IPS-18a (cell line): ENCODE results near the gene ZNF665.
"Not testable (repeated sequence)": the region's sequence is repeated elsewhere in the genome, so short reads cannot be mapped to it uniquely, and the experiment has no call there.

ENCODE experiments used
- H3K27ac ChIP-seq: one replicate; pipeline ENCODE4 v1.5.1; 2013; ENCODE audit warnings: low read length
- H3K27me3 ChIP-seq: one replicate; pipeline ENCODE4 v1.6.1; 2013; ENCODE audit warnings: mild to moderate bottlenecking, low read length; ENCODE audit not compliant: control insufficient read depth, insufficient read depth
- H3K36me3 ChIP-seq: one replicate; pipeline ENCODE4 v1.6.1; 2013; ENCODE audit warnings: low read depth, low read length; ENCODE audit not compliant: control insufficient read depth
- H3K4me1 ChIP-seq: one replicate; pipeline ENCODE4 v1.6.1; 2013; ENCODE audit warnings: low read depth, low read length; ENCODE audit not compliant: control insufficient read depth
- H3K4me3 ChIP-seq: one replicate; pipeline ENCODE4 v1.5.1; 2013; ENCODE audit warnings: low read length
- H3K9ac ChIP-seq: one replicate; pipeline ENCODE4 v1.6.1; 2013; ENCODE audit warnings: mild to moderate bottlenecking, low read length, moderate library complexity
- H3K9me3 ChIP-seq: one replicate; pipeline ENCODE4 v1.6.1; 2013; ENCODE audit warnings: low read depth, low read length; ENCODE audit not compliant: control insufficient read depth

ZNF665 gene

GRCh38 chr19:53192771-53193534 lies at the start of gene ZNF665:
TSS of gene ZNF665 (minus strand) at chr19:53193358. CDS start at chr19:53182898, 10,460 bp downstream.
- Histone ChIP-seq H3K4me1 (peaks cover 4% of the 10 kb centered on the region), H3K9me3 (no peaks in the 10 kb centered on the region), H3K27me3 (peaks cover 22% of the 10 kb centered on the region), H3K4me3 (peak within 1 kb of the TSS; percentile 77), H3K9ac (peak within 1 kb of the TSS; percentile 63), H3K36me3 (no peaks in the 10 kb centered on the region), H3K27ac (no peak within 1 kb of the TSS)

DNA sequence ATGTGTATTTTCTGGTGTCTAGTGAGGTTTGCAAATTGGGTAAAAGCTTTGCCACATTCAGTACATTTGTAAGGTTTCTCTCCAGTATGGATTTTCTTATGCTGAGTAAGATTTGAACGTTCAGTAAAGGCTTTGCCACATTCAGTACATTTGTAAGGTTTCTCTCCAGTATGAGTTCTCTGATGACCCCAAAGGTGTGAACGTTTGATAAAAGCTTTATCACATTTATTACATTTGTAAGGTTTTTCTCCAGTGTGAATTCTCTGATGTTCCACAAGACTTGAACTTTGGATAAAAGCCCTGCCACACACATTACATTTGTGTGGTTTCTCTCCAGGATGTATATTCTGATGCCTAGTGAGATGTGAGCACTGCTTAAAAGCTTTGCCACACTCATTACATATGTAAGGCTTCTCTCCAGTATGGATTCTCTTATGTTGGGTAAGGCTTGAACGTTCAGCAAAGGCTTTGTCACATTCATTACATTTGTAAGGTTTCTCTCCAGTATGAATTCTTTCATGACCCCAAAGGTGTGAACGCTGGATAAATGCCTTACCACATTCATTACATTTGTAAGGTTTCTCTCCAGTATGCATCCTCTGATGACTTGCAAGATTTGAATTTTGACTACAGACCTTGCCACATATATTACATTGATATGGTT lies 44.1 kb upstream of the ZNF665 start:
- peaks cover 31% of the 10 kb centered on the region for H3K36me3 ChIP-seq
- no peak overlapping the region for H3K9ac ChIP-seq
- H3K9me3 ChIP-seq = peaks cover 70% of the 10 kb centered on the region
- H3K27me3 ChIP-seq = no peaks in the 10 kb centered on the region
- no peaks in the 10 kb centered on the region for H3K4me1 ChIP-seq
- no peak overlapping the region for H3K4me3 ChIP-seq
- H3K27ac ChIP-seq = no peak overlapping the region

- H3K27ac ChIP-seq = no peak overlapping the region
- H3K4me1 ChIP-seq = no peaks in the 10 kb centered on the region
These were observed 31.4 kb upstream of the ZNF665 start for GRCh38 chr19:53224606-53225005.

DNA sequence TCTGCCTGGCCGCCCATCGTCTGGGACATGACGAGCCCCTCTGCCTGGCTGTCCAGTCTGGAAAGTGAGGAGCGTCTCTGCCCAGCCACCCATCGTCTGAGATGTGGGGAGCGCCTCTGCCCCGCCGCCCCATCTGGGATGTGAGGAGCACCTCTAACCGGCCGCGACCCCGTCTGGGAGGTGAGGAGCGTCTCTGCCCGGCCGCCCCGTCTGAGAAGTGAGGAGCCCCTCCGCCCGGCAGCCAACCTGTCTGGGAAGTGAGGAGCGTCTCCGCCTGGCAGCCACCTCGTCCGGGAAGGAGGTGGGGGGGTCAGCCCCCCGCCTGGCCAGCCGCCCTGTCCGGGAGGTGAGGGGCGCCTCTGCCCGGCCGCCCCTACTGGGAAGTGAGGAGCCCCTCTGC lies 29.6 kb upstream of the ZNF665 start:
- H3K27ac ChIP-seq = not testable (repeated sequence)
- H3K9me3 ChIP-seq = peaks cover 35% of the 10 kb centered on the region

More at GRCh38 chr19:53224606-53225005, 31.4 kb upstream of the ZNF665 start:
- Histone ChIP-seq H3K4me3 (no peak overlapping the region), H3K36me3 (no peaks in the 10 kb centered on the region), H3K9me3 (peaks cover 42% of the 10 kb centered on the region), H3K27me3 (no peaks in the 10 kb centered on the region), H3K9ac (no peak overlapping the region)

GRCh38 chr19:53212703-53213320 lies 19.7 kb upstream of the ZNF665 start:
- no peaks in the 10 kb centered on the region for H3K27me3 ChIP-seq
- H3K27ac ChIP-seq = no peak overlapping the region
- H3K4me3 ChIP-seq = no peak overlapping the region
- no peak overlapping the region for H3K9ac ChIP-seq
- peaks cover 53% of the 10 kb centered on the region for H3K9me3 ChIP-seq
- H3K36me3 ChIP-seq = no peaks in the 10 kb centered on the region
- no peaks in the 10 kb centered on the region for H3K4me1 ChIP-seq

More for the DNA sequence above, 29.6 kb upstream of the ZNF665 start:
- not testable (repeated sequence) for H3K4me3 ChIP-seq, H3K36me3 ChIP-seq, H3K27me3 ChIP-seq, H3K4me1 ChIP-seq, H3K9ac ChIP-seq

DNA sequence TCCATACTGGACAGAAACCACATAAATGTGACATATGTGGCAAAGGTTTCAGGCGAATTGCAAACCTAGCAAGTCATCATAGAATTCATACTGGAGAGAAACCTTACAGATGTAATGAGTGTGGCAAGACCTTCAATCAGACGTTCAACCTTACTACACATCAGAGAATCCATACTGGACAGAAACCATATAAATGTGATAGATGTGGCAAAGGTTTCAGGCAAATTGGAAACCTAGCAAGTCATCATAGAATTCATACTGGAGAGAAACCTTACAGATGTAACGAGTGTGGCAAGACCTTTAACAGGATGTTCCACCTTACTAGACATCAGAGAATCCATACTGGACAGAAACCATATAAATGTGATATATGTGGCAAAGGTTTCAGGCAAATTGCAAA lies 18.4 kb upstream of the ZNF665 start:
- not testable (repeated sequence) for H3K9ac ChIP-seq, H3K36me3 ChIP-seq, H3K27ac ChIP-seq, H3K4me1 ChIP-seq, H3K27me3 ChIP-seq, H3K4me3 ChIP-seq
- peaks cover 47% of the 10 kb centered on the region for H3K9me3 ChIP-seq

- Histone ChIP-seq H3K27ac (no peak overlapping the region), H3K36me3 (no peaks in the 10 kb centered on the region), H3K9ac (peak overlapping the region; percentile 61), H3K27me3 (peaks cover 22% of the 10 kb centered on the region), H3K4me1 (peaks cover 4% of the 10 kb centered on the region), H3K4me3 (peak overlapping the region; percentile 96), H3K9me3 (no peaks in the 10 kb centered on the region)
These were observed 3.7 kb upstream of the ZNF665 start for GRCh38 chr19:53196777-53197396.

DNA sequence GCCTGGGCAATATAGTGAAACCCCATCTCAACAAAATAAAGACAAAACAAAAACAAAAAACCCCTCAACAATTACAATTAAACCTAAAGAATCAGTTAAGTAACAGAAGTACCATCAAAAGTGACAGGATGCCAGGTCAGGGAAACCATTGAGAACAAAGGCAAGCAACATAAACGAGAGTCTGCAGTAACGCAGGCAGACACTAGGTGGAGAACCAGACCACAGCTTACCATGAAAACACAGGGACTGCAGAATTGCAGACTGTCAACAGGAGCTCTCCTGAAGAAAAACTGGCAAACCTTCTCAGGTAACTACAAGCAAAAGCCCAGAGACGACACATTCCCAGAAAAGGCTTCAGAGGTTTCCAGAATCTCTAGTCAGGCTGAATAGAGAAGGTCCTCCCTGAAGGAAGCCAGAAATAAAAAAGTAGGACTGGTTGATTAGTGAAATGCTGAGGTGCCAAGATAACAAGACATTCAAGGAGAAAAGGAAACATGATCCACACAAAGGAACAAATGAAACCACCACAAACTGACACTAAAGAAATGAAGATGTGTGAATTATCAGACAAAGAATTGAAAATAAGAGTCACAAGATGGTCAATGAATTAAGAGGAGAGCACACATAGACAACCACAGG lies 2.2 kb upstream of the ZNF665 start:
- Histone ChIP-seq H3K36me3 (no peaks in the 10 kb centered on the region), H3K27ac (no peak overlapping the region), H3K4me1 (peaks cover 4% of the 10 kb centered on the region), H3K27me3 (peaks cover 22% of the 10 kb centered on the region), H3K9me3 (no peaks in the 10 kb centered on the region), H3K4me3 (no peak overlapping the region), H3K9ac (no peak overlapping the region)

DNA sequence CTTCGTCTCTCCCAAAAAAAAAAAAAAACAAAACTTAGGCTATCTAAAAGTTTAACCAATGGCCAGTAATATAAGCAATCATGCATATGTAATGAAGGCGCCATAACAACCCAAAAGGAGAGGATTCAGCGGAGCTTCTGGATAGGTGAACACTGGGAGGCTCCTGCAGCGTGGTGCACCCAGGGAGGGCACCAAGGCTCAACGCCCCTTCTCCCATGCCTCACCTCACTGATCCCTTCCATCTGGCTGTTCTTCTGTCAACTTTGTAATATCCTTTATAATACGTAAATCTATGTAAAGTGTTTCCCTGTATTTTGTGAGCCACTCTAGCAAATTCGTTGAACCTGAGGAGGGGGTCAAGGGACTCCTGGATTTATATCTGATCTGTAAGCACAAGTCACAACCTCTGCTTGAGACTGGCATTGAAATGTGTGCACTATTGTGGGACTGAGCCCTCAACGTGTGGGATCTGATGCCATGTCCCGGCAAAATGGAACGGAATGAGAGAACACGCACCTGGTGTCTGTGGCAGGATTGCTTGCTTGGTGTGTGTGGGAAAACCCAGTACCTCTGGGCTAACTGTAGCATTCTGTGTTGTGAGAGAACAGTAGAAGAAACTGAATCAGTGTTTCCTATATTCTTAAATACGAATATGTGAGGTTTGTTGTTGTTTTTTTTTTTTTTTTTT lies 521 bp upstream of the ZNF665 start:
- Histone ChIP-seq H3K9me3 (no peaks in the 10 kb centered on the region), H3K27me3 (peaks cover 22% of the 10 kb centered on the region), H3K9ac (peak overlapping the region; percentile 63), H3K4me1 (peaks cover 4% of the 10 kb centered on the region), H3K4me3 (peak overlapping the region; percentile 77), H3K36me3 (no peaks in the 10 kb centered on the region), H3K27ac (no peak overlapping the region)

GRCh38 chr19:53190253-53190652 lies 2.9 kb downstream of the ZNF665 start:
- Histone ChIP-seq H3K27me3 (peaks cover 11% of the 10 kb centered on the region), H3K4me1 (no peaks in the 10 kb centered on the region), H3K27ac (no peak overlapping the region), H3K4me3 (no peak overlapping the region), H3K9ac (no peak overlapping the region), H3K36me3 (no peaks in the 10 kb centered on the region), H3K9me3 (no peaks in the 10 kb centered on the region)
